GM21576 (cell line): ENCODE measurements around the gene TRPM2.
"Not testable (repeated sequence)": the region's sequence is repeated elsewhere in the genome, so short reads cannot be mapped to it uniquely, and the experiment has no call there.

Source experiments
- ATAC-seq: cut with Tn5 transposase; IDR thresholded peaks from one replicate; pipeline ENCODE4 v1.9.1; 2021; ENCODE audit warnings: mild to moderate bottlenecking, moderate library complexity; ENCODE audit not compliant: unreplicated experiment

Gene TRPM2

GRCh38 chr21:44391345-44392091 is 38.1 kb downstream of the TRPM2 start:
- ATAC-seq = no peak

- no peak for ATAC-seq
These were observed 38.8 kb downstream of the TRPM2 start for GRCh38 chr21:44392185-44392584.

- ATAC-seq = no peak
These were observed 39.5 kb downstream of the TRPM2 start for GRCh38 chr21:44392916-44393315.

DNA sequence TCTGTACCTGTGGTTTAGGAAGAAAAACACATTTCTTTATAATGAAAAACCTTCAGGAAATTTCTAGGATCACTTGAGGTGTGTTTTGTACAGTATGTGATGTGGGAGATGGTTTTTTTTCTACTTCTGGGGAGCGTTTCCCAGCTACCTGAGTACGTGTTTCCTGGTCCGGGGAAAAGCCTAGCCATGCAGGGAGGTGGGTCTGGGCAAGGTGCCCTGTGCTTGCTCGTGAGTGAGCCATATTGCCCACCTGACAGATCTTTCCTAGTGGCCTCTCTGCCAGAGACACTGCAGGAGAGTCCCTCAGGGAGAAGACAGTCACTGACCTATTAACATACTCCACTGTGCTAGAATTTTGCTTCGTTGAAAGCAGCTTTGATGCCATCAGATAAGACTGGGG is 41.3 kb downstream of the TRPM2 start:
- no peak for ATAC-seq

DNA sequence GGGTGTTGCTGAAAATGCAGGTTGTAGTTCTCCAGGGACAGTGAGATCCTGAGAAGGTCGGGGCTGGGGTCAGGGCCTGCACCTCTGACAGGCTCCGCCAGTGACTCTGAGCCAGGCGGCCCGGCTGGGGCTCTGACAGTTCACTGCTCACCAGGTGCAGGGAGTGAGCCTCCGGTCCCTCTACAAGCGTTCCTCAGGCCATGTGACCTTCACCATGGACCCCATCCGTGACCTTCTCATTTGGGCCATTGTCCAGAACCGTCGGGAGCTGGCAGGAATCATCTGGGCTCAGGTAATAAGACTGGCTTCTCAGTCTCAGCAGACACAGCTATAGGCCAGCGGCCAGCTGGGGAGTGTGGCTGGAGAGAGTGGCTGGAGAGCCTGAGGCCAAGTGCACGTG is 41.8 kb downstream of the TRPM2 start:
- no peak for ATAC-seq

DNA sequence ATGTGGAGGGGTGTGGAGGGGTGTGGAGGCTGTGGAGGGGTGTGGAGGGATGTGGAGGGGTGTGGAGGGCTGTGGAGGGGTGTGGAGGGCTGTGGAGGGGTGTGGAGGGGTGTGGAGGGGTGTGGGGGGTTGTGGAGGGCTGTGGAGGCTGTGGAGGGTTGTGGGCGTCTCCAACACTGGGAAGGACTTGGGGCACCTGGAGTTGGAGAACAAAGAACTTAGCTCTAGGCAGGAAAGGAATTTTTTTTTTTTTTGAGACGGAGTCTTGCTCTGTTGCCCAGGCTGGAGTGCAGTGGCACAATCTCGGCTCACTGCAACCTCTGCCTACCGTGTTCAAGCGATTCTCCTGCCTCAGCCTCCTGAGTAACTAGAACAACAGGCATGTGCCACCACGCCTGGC is 43.4 kb downstream of the TRPM2 start:
- ATAC-seq = not testable (repeated sequence)

DNA sequence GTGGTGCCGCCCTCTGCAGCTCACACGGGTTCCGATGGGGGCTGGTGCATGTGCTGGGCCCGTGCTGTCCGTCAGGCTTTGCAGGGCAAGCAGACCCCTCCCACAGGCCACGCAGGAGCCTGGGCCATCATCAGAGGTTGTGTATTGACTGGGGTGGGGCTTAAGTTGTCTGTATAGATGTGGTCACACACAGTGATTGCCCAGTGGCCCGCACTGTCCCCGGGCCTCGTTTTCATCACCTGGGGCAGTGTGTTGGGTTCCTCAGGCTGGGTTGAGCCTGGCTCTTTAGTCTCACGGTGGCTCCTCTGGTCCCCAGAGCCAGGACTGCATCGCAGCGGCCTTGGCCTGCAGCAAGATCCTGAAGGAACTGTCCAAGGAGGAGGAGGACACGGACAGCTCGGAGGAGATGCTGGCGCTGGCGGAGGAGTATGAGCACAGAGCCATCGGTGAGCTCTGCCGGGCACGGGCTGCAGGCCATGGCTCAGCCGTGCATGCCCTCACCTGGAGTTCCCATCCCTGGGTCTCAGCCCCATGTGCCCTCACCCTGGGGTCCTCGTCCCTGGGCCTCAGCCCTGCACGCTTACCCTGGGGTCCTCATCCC is 44.1 kb downstream of the TRPM2 start:
- ATAC-seq = no peak

DNA sequence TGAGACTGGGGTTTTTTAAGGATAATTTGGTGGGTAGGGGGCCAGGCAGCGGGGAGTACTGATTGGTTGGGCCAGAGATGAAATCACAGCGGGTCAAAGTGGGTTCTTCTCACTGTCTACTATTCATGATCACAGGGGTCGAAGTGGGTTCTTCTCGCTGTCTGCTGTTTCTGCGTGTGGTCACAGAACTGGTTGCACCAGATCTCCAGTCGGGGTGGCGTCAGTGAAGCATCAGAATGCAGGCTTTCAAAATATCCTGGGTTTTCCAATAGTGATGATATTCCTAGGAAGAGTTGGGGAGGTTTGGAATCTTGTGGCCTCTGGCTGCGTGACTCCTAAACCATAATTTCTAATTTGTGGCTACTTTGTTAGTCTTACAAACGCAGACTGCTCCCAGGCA is 45.1 kb downstream of the TRPM2 start:
- no peak for ATAC-seq

DNA sequence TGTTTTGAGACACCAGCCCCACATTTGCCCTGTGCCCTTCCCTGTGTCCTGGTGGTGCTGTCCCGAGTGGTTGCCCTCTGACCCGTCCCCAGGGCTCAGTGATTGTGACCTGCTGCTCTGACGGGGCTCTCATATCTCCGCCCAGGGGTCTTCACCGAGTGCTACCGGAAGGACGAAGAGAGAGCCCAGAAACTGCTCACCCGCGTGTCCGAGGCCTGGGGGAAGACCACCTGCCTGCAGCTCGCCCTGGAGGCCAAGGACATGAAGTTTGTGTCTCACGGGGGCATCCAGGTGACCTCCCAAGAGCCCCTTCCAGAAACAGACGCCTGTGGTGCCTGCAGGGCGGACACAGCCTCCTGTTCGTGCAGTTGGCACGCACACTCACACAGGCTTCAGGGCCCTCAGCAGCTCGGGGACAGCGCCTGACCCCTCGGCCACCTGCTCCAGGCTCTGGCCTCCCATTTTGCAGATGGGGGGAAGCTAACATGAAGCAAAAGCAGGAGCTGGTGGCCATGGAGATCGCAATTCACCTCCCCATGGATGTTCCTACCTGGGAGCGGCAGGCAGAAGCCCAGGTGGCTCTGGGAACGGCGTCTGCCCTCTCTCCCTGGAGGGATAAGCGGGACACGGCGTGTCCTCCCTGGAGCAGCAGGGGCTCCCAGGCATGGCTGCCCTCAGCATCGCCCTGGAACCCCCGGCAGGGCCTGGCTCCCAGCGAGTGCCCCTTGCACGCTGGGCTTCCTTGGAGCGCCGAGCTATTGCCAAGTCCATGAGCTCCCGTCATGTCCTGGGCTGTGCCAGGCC is 45.9 kb downstream of the TRPM2 start:
- no peak for ATAC-seq

- ATAC-seq = no peak
These were observed 46.8 kb downstream of the TRPM2 start for GRCh38 chr21:44399955-44400790.

GRCh38 chr21:44400791-44401385 is 47.5 kb downstream of the TRPM2 start:
- ATAC-seq = no peak

DNA sequence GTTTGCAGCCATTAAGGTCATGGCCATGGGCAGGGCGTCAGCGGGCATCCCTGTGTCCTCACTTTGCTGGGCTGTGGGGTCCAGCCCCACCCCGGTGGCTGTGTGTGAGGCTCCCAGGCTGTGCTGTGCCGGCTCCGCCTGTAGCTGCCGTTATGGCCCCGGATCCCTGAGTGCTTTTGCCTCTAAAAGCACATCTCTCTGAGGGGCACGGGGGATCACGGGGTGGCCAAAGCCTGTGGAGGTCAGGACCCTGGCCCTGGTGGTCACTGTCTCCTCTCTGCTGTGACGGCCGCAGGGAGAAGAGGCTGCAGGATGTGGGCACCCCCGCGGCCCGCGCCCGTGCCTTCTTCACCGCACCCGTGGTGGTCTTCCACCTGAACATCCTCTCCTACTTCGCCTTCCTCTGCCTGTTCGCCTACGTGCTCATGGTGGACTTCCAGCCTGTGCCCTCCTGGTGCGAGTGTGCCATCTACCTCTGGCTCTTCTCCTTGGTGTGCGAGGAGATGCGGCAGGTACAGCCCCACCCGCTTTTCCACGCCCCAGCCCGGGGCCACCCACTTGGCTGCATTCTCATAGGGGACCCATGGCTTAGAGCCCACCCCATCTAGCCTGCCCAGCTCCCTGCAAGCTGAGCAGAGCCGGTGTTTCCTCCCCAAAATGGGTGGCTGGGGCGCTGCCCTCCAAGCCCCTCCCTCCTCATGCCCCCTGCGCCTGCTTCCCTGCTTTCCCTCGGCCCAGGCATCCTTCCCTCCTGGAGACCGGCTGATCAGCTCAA is 48.2 kb downstream of the TRPM2 start:
- no peak for ATAC-seq

DNA sequence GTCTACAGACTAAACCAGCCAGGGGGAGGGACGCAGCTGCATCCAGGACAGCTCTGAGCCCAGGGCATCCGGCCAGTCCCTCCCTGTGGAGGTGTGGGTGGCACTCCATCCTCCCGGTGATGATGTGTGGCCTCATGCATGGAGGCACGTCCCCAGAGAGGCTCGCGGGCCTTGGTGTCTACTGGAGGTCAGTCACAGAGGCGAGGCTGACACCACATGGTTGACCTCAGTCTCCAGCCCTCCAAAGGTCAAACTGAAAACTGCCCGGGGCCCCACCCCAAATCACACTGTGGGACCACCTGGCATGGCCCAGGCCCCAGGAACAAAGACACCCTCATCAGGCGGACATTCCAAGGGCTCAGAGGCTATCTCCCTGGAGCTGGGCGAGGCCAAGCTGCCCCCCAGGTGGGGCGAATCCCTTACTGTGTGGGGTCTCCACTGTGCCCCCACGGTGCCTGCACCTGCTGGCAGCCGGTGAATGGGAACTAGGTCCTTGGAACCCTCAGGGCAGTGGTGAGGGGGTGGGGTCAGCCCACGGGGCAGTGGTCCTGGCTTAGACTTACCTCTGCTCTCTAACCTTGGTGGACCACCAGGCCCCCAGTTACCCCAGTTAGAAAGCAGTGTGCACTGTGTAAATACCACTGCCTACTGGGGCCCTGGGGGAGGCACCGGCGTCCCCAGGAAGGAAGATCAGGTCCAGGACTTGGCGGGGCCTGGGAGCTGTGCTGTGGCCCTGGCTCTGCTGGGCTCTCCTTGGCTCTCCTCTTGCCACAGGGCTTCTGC is 49.1 kb downstream of the TRPM2 start:
- no peak for ATAC-seq

DNA sequence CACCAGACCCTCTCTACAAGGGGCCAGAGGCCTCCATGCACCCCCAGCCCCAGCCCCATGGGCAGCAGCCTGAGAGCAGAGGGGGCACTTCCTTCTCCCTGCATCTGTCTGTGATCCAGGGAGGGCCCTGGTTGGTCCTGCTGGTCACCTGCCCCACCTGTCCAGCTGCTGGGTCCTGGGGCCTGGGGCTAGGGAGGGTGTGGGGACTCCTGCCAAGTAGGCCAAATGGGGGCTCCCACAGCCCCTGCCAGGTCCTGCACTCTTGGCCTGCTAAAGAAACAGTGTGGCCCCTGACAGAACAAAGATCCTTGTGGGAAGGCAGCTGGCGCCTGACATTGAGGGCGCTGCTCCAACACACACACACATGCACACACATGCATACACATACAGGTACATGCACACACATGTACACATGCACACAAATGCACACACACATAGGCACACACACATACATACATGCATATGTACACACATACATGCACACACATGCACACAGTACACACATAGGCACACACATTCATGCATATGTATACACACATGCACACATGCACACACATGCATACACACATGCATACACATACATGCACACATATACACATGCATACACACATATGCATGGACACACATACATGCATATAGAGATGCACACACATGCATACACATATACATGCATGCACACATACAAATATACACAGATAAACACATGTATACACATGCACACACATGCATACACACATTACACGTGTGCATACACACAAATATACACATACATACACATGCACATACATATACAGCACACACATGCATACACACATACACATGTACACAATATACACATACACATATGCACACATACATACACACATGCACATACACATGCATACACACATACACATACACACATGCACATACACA is 49.9 kb downstream of the TRPM2 start:
- ATAC-seq = no peak

GRCh38 chr21:44404482-44404881 is 51.1 kb downstream of the TRPM2 start:
- not testable (repeated sequence) for ATAC-seq

- no peak for ATAC-seq
These were observed 51.9 kb downstream of the TRPM2 start for GRCh38 chr21:44405091-44405947.
